Activated CD4-positive, alpha-beta T cell treated with anti-CD3 and anti-CD28 coated beads for 36 hours (primary cell): ENCODE measurements around the gene COLEC12. TPM values are rescaled to one million over a fixed set of nuclear protein-coding genes. Genes with fewer than 3 reads are reported as not detected.

Experiments used
- ATAC-seq: fragments of 200-7000 bp; cut with Tn5 transposase; one replicate; pipeline ENCODE4 v1.10.0; 2021; ENCODE audit warnings: mild to moderate bottlenecking, moderate library complexity
- CTCF ChIA-PET: fragments of 350-600 bp; sonication (Branson Sonifier 250); formaldehyde crosslinking; loops from one replicate; lab custom pipeline; 2021; ENCODE audit warnings: antibody characterized with exemption; lab: Charles Lee
- POLR2A ChIA-PET: fragments of 350-600 bp; sonication (Branson Sonifier 250); formaldehyde crosslinking; loops from one replicate; lab custom pipeline; 2021; ENCODE audit warnings: antibody characterized with exemption, inconsistent platforms; lab: Charles Lee
- DNase-seq: peaks from one replicate; pipeline ENCODE4 v3.0.0-alpha.2; 2020
- H3K27ac Mint-ChIP-seq: one replicate; pipeline ENCODE4 v1.8.0; 2021; ENCODE audit warnings: mixed read lengths
- H3K27me3 Mint-ChIP-seq: one replicate; pipeline ENCODE4 v1.8.0; 2021; ENCODE audit warnings: mixed read lengths
- H3K36me3 Mint-ChIP-seq: one replicate; pipeline ENCODE4 v1.8.0; 2021; ENCODE audit warnings: low read depth, mixed read lengths
- H3K4me1 Mint-ChIP-seq: one replicate; pipeline ENCODE4 v1.8.0; 2021; ENCODE audit warnings: mixed read lengths
- H3K4me3 Mint-ChIP-seq: one replicate; pipeline ENCODE4 v1.8.0; 2021; ENCODE audit warnings: mild to moderate bottlenecking, moderate library complexity, mixed read lengths
- H3K9me3 Mint-ChIP-seq: one replicate; pipeline ENCODE4 v1.8.0; 2021; ENCODE audit warnings: low read depth, mixed read lengths
- intact Hi-C, 2 experiments: fragments of 100-400 bp; cut with DNase I in 1 of 2; cut with micrococcal nuclease in 1 of 2; formaldehyde crosslinking; loops; one replicate each; pipeline versions ENCODE4 v1.14.2 to v1.15.1; 2022 to 2024; cut with DNase I, micrococcal nuclease
- total RNA-seq, 2 experiments: library from RNA; stranded (reverse); gene quantifications; one replicate each; pipeline ENCODE4 v1.2.3, GENCODE V29; 2021

Gene COLEC12
- total RNA-seq, 2 experiments from 2014 or later: not detected

GRCh38 chr18:361941-362310 is 138.6 kb downstream of the COLEC12 start:
- no peaks in the 10 kb centered on the region for H3K36me3 Mint-ChIP-seq
- H3K4me3 Mint-ChIP-seq: no peak overlapping the region
- DNase-seq (no peak), ATAC-seq (no peak)
- no peaks in the 10 kb centered on the region for H3K4me1 Mint-ChIP-seq
- POLR2A ChIA-PET: no interaction called here
- no peak overlapping the region for H3K27ac Mint-ChIP-seq
- H3K9me3 Mint-ChIP-seq: no peaks in the 10 kb centered on the region
- intact Hi-C loops: no loop called here
- CTCF ChIA-PET: interaction anchor here (0.7 kb wide), 1 partner anchor 1230 kb away, joined by 3 read pairs; no protein-coding TSS in a partner anchor
- peaks cover 2% of the 10 kb centered on the region for H3K27me3 Mint-ChIP-seq

- H3K9me3 Mint-ChIP-seq: no peaks in the 10 kb centered on the region
- H3K27me3 Mint-ChIP-seq: peaks cover 2% of the 10 kb centered on the region
- no peak overlapping the region for H3K4me3 Mint-ChIP-seq
- DNase-seq (no peak), ATAC-seq (no peak)
- no peaks in the 10 kb centered on the region for H3K4me1 Mint-ChIP-seq
- CTCF ChIA-PET: interaction anchor here (0.6 to 0.7 kb wide), 2 partner anchors 255 to 1231 kb away, joined by 3 read pairs; no protein-coding TSS in a partner anchor
- H3K27ac Mint-ChIP-seq: no peak overlapping the region
- intact Hi-C loops: no loop called here
- POLR2A ChIA-PET: no interaction called here
- no peaks in the 10 kb centered on the region for H3K36me3 Mint-ChIP-seq
These were observed 139.3 kb downstream of the COLEC12 start for GRCh38 chr18:361100-361732.

- Mint-ChIP-seq H3K36me3 (no peaks in the 10 kb centered on the region), H3K27ac (no peak overlapping the region), H3K4me3 (no peak overlapping the region), H3K4me1 (no peaks in the 10 kb centered on the region), H3K9me3 (no peaks in the 10 kb centered on the region), H3K27me3 (no peaks in the 10 kb centered on the region)
- ChIA-PET POLR2A (no interaction called here), CTCF (interaction anchor here (0.6 kb wide), 1 partner anchor 256 kb away, joined by 3 read pairs; no protein-coding TSS in a partner anchor)
- no peak for DNase-seq
- ATAC-seq: no peak
- intact Hi-C loops: no loop called here
These were observed 139.8 kb downstream of the COLEC12 start for GRCh38 chr18:360676-361075.

- no peak for ATAC-seq
- Mint-ChIP-seq H3K4me3 (no peak overlapping the region), H3K4me1 (no peaks in the 10 kb centered on the region), H3K36me3 (no peaks in the 10 kb centered on the region), H3K27me3 (peaks cover 5% of the 10 kb centered on the region), H3K9me3 (no peaks in the 10 kb centered on the region), H3K27ac (no peak overlapping the region)
- DNase-seq: no peak
- CTCF ChIA-PET: no interaction called here
- POLR2A ChIA-PET: interaction anchor here (0.6 kb wide), 1 partner anchor 1886 kb away, joined by 3 read pairs; no protein-coding TSS in a partner anchor
- intact Hi-C loops: no loop called here
These were observed 143.7 kb downstream of the COLEC12 start for GRCh38 chr18:356778-357177.

- Mint-ChIP-seq H3K9me3 (no peaks in the 10 kb centered on the region), H3K27ac (no peak overlapping the region), H3K4me3 (no peak overlapping the region), H3K36me3 (no peaks in the 10 kb centered on the region), H3K4me1 (no peaks in the 10 kb centered on the region), H3K27me3 (peaks cover 10% of the 10 kb centered on the region)
- intact Hi-C loops: no loop called here
- ATAC-seq: no peak
- CTCF ChIA-PET: no interaction called here
- POLR2A ChIA-PET: no interaction called here
- no peak for DNase-seq
These were observed 144.8 kb downstream of the COLEC12 start for GRCh38 chr18:355678-356077.

GRCh38 chr18:354471-354870 is 146.0 kb downstream of the COLEC12 start:
- intact Hi-C loops: no loop called here
- Mint-ChIP-seq H3K4me1 (no peaks in the 10 kb centered on the region), H3K27me3 (peaks cover 15% of the 10 kb centered on the region), H3K36me3 (no peaks in the 10 kb centered on the region), H3K4me3 (no peak overlapping the region), H3K27ac (no peak overlapping the region), H3K9me3 (no peaks in the 10 kb centered on the region)
- DNase-seq (no peak), ATAC-seq (no peak)
- ChIA-PET CTCF (no interaction called here), POLR2A (no interaction called here)

- no peaks in the 10 kb centered on the region for H3K4me1 Mint-ChIP-seq
These were observed 146.5 kb downstream of the COLEC12 start for GRCh38 chr18:354003-354402.

GRCh38 chr18:352438-352837 is 148.1 kb downstream of the COLEC12 start:
- Mint-ChIP-seq H3K36me3 (no peaks in the 10 kb centered on the region), H3K9me3 (no peaks in the 10 kb centered on the region), H3K27me3 (peaks cover 18% of the 10 kb centered on the region), H3K27ac (no peak overlapping the region), H3K4me3 (no peak overlapping the region), H3K4me1 (no peaks in the 10 kb centered on the region)
- intact Hi-C loops: no loop called here
- ATAC-seq (no peak), DNase-seq (no peak)
- ChIA-PET CTCF (no interaction called here), POLR2A (no interaction called here)

More at GRCh38 chr18:354003-354402, 146.5 kb downstream of the COLEC12 start:
- ATAC-seq: no peak
- no peaks in the 10 kb centered on the region for H3K36me3 Mint-ChIP-seq
- no peak for DNase-seq
- ChIA-PET CTCF (no interaction called here), POLR2A (no interaction called here)
- H3K9me3 Mint-ChIP-seq: no peaks in the 10 kb centered on the region
- H3K27ac Mint-ChIP-seq: no peak overlapping the region
- H3K4me3 Mint-ChIP-seq: no peak overlapping the region
- intact Hi-C loops: no loop called here
- peaks cover 15% of the 10 kb centered on the region for H3K27me3 Mint-ChIP-seq

GRCh38 chr18:350953-351572 is 149.4 kb downstream of the COLEC12 start:
- H3K4me1 Mint-ChIP-seq: no peaks in the 10 kb centered on the region
- DNase-seq (no peak), ATAC-seq (no peak)
- POLR2A ChIA-PET: no interaction called here
- H3K27ac Mint-ChIP-seq: no peak overlapping the region
- H3K27me3 Mint-ChIP-seq: peaks cover 18% of the 10 kb centered on the region
- intact Hi-C loops: no loop called here
- CTCF ChIA-PET: no interaction called here
- H3K9me3 Mint-ChIP-seq: no peaks in the 10 kb centered on the region
- no peak overlapping the region for H3K4me3 Mint-ChIP-seq
- no peaks in the 10 kb centered on the region for H3K36me3 Mint-ChIP-seq

- ChIA-PET CTCF (interaction anchor here (0.9 kb wide), 1 partner anchor 58 kb away, joined by 3 read pairs; no protein-coding TSS in a partner anchor), POLR2A (no interaction called here)
- peaks cover 15% of the 10 kb centered on the region for H3K27me3 Mint-ChIP-seq
- no peak overlapping the region for H3K4me3 Mint-ChIP-seq
- intact Hi-C loops: no loop called here
- no peaks in the 10 kb centered on the region for H3K4me1 Mint-ChIP-seq
- no peak overlapping the region for H3K27ac Mint-ChIP-seq
- ATAC-seq (no peak), DNase-seq (no peak)
- no peaks in the 10 kb centered on the region for H3K36me3 Mint-ChIP-seq
- no peaks in the 10 kb centered on the region for H3K9me3 Mint-ChIP-seq
These were observed 153.9 kb downstream of the COLEC12 start for GRCh38 chr18:346600-346999.

- ATAC-seq (no peak), DNase-seq (no peak)
- Mint-ChIP-seq H3K4me1 (no peaks in the 10 kb centered on the region), H3K27ac (no peak overlapping the region), H3K9me3 (no peaks in the 10 kb centered on the region), H3K36me3 (no peaks in the 10 kb centered on the region), H3K4me3 (no peak overlapping the region), H3K27me3 (peaks cover 5% of the 10 kb centered on the region)
- ChIA-PET POLR2A (no interaction called here), CTCF (no interaction called here)
- intact Hi-C loops: no loop called here
These were observed 159.4 kb downstream of the COLEC12 start for GRCh38 chr18:341102-341501.

GRCh38 chr18:340044-340443 is 160.5 kb downstream of the COLEC12 start:
- H3K9me3 Mint-ChIP-seq: no peaks in the 10 kb centered on the region
- H3K4me3 Mint-ChIP-seq: no peak overlapping the region
- DNase-seq (no peak), ATAC-seq (no peak)
- CTCF ChIA-PET: no interaction called here
- peaks cover 5% of the 10 kb centered on the region for H3K27me3 Mint-ChIP-seq
- no peaks in the 10 kb centered on the region for H3K36me3 Mint-ChIP-seq
- H3K27ac Mint-ChIP-seq: no peak overlapping the region
- intact Hi-C loops: no loop called here
- POLR2A ChIA-PET: no interaction called here
- H3K4me1 Mint-ChIP-seq: no peaks in the 10 kb centered on the region
